Activated naive CD4-positive, alpha-beta T cell treated with anti-CD3 and anti-CD28 coated beads, Interleukin-2, amount 50 U/mL, for 72 hours (primary cell): ENCODE results near the gene ATP5F1D. TPM values are rescaled to one million over a fixed set of nuclear protein-coding genes. Genes with fewer than 3 reads are reported as not detected.
A peak's percentile ranks its signal among the peaks of the same experiment; 100 is the strongest.
"Not testable (repeated sequence)": the region's sequence is repeated elsewhere in the genome, so short reads cannot be mapped to it uniquely, and the experiment has no call there.

Source experiments
- ATAC-seq, 2 donors: fragments of 150-1000 bp; cut with Tn5 transposase; 2 replicates each; pipeline ENCODE4 v1.10.0; 2021; ENCODE audit warnings: mild to moderate bottlenecking in 2 of 2, moderate library complexity in 2 of 2
- DNase-seq, 2 donors: peaks; one replicate each; pipeline ENCODE4 v3.0.0; 2021 to 2022; ENCODE audit warnings: low spot score in 2 of 2
- H3K27ac Mint-ChIP-seq, 2 donors: one replicate each; pipeline ENCODE4 v1.8.0; 2022; ENCODE audit warnings: mild to moderate bottlenecking in 2 of 2, mixed read lengths in 2 of 2
- H3K36me3 Mint-ChIP-seq, 2 donors: one replicate each; pipeline ENCODE4 v1.8.0; 2022; ENCODE audit warnings: mixed read lengths in 2 of 2
- H3K9me3 Mint-ChIP-seq, 2 donors: one replicate each; pipeline ENCODE4 v1.8.0; 2022; ENCODE audit warnings: mixed read lengths in 2 of 2
- total RNA-seq, 2 donors: library from RNA; stranded (reverse); gene quantifications; one replicate each; pipeline ENCODE4 v1.2.3, GENCODE V29; 2022

ATP5F1D gene
- 100 to 1,000 TPM; 114 to 201 TPM for total RNA-seq

DNA sequence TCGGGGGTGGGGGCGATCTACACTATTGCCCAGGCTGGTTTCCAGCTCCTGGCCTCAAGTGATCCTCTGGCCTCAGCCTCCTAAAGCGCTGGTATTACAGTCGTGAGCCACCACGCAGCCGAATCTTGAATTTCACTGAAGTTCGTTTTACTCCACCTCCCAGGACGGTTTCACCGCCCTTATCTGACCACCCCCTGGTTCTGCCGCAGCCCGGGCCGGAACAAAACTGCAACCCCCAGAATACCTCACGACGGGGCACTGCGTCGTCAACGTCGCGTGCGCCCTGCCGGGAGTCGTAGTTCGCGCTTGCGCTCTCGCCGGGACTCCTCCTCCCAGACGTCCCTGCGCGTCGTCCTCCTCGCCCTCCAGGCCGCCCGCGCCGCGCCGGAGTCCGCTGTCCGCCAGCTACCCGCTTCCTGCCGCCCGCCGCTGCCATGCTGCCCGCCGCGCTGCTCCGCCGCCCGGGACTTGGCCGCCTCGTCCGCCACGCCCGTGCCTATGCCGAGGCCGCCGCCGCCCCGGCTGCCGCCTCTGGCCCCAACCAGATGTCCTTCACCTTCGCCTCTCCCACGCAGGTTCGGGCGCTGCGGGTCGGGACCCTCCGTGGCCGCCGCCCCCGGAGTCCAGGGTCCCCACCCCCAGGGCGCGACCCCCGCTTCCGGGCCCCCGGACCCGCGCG, at the start of gene ATP5F1D:
ATP5F1D (plus strand) TSS at position 335 of the 679 bp plus-strand sequence; CDS start at position 435, 100 bp downstream.
- H3K27ac Mint-ChIP-seq, result peak within 1 kb of the TSS; percentile 84 to 88
- ATAC-seq, result peak; percentile 75 to 82
- peaks cover 0 to 12% of the 10 kb centered on the region in 2 donors for H3K36me3 Mint-ChIP-seq
- peak; percentile 90 for DNase-seq
- no peaks in the 10 kb centered on the region for H3K9me3 Mint-ChIP-seq

DNA sequence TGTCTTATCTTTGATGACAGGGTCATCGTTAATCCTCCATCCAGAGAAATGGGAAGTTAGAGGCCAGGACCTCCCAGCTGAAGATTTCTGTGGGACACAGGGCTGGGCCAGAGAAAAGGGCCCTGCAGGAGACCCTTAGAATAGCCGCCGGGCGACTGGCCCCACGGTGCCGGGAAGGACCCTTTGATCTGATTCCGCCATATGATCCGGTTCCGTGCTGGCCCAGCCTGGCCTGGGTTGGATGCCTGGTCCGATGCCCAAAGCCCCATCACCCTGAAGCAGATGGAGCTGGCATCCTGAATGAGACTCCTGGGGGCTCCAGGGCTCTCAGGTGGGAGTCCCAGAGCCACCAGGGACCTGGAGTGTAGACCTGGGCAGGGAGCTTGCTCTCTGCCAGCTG, 42.0 kb upstream of the ATP5F1D start:
- no peak overlapping the region for H3K27ac Mint-ChIP-seq
- no peak for ATAC-seq
- DNase-seq, result no peak
- no peaks in the 10 kb centered on the region for H3K36me3 Mint-ChIP-seq
- H3K9me3 Mint-ChIP-seq, result no peaks in the 10 kb centered on the region

DNA sequence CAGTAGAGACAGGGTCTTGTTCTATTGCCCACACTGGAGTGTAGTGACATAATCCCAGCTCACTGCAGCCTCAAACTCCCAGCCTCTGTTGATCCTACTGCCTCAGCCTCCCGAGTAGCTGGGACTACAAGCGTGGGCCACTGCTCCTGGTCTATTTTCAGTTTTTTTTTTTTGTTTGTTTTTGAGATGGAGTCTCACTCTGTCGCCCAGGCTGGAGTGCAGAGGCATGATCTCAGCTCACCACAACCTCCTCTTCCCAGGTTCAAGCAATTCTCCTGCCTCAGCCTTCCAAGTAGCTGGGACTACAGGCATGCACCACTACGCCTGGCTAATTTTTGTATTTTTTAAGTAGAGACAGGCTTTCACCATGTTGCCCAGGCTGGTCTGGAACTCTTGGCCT, 40.9 kb upstream of the ATP5F1D start:
- DNase-seq, ATAC-seq, H3K36me3 Mint-ChIP-seq, H3K9me3 Mint-ChIP-seq, H3K27ac Mint-ChIP-seq: not testable (repeated sequence)

- peak; percentile 100 for DNase-seq
- peak; percentile 95 for ATAC-seq
- Mint-ChIP-seq H3K9me3 (no peaks in the 10 kb centered on the region), H3K27ac (peak within 1 kb of the TSS; percentile 92 to 97), H3K36me3 (peaks cover 20% of the 10 kb centered on the region in 2 donors)
These were observed 36.1 kb upstream of the ATP5F1D start, which contains the start of gene STK11 for GRCh38 chr19:1205114-1206099. TSS of gene STK11 (plus strand) at chr19:1205778. CDS start at chr19:1206914, 1,136 bp downstream.

DNA sequence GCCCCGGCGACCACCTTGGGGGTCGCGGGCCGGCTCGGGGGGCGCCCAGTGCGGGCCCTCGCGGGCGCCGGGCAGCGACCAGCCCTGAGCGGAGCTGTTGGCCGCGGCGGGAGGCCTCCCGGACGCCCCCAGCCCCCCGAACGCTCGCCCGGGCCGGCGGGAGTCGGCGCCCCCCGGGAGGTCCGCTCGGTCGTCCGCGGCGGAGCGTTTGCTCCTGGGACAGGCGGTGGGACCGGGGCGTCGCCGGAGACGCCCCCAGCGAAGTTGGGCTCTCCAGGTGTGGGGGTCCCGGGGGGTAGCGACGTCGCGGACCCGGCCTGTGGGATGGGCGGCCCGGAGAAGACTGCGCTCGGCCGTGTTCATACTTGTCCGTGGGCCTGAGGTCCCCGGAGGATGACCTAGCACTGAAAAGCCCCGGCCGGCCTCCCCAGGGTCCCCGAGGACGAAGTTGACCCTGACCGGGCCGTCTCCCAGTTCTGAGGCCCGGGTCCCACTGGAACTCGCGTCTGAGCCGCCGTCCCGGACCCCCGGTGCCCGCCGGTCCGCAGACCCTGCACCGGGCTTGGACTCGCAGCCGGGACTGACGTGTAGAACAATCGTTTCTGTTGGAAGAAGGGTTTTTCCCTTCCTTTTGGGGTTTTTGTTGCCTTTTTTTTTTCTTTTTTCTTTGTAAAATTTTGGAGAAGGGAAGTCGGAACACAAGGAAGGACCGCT, 35.2 kb upstream of the ATP5F1D start:
- Mint-ChIP-seq H3K27ac (peak overlapping the region; percentile 92 to 97), H3K36me3 (peaks cover 20% of the 10 kb centered on the region in 2 donors), H3K9me3 (no peaks in the 10 kb centered on the region)
- DNase-seq (no peak), ATAC-seq (no peak)

DNA sequence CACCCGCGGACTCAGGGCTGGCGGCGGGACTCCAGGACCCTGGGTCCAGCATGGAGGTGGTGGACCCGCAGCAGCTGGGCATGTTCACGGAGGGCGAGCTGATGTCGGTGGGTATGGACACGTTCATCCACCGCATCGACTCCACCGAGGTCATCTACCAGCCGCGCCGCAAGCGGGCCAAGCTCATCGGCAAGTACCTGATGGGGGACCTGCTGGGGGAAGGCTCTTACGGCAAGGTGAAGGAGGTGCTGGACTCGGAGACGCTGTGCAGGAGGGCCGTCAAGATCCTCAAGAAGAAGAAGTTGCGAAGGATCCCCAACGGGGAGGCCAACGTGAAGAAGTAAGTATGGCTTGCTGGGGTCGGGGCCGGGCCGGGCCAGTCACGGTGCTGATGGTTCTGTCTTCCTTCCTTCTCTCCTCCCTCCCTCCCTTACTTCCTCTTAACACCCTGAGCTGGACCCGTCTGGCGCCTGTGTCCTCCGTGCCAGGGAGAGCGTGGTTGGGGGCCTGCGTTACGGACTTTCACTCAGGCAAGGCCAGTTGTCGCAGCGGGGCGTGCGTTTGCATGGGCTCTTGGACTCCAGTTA, 34.6 kb upstream of the ATP5F1D start:
- ATAC-seq, result peak in 1 of 2 donors; percentile 13
- DNase-seq, result peak in 1 of 2 donors; percentile 32
- H3K36me3 Mint-ChIP-seq, result peaks cover 23 to 24% of the 10 kb centered on the region in 2 donors
- H3K9me3 Mint-ChIP-seq, result no peaks in the 10 kb centered on the region
- peak overlapping the region; percentile 92 to 97 for H3K27ac Mint-ChIP-seq

- peaks cover 29 to 31% of the 10 kb centered on the region in 2 donors for H3K36me3 Mint-ChIP-seq
- DNase-seq, H3K9me3 Mint-ChIP-seq, ATAC-seq: not testable (repeated sequence)
- H3K27ac Mint-ChIP-seq, result peak overlapping the region in 1 of 2 donors; percentile 9
These were observed 32.7 kb upstream of the ATP5F1D start for GRCh38 chr19:1208830-1209229.

DNA sequence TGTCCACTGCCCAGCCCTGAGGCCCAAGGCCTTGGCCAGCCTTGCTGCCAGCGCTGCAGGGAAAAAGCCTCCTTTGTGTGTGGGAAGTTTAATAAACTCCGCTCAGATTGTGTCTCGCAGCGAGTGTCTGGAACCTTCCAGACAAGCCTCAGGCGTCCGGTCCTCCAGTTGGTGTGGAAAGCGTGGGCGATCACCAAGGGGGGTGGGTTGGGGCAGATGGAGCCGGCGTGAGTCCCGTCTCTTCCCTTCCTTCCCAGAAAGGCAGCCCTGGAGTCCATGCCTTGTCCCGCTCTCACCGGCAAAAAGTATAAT, 31.4 kb upstream of the ATP5F1D start:
- no peaks in the 10 kb centered on the region for H3K9me3 Mint-ChIP-seq
- H3K27ac Mint-ChIP-seq, result peak overlapping the region in 1 of 2 donors; percentile 35
- peaks cover 29 to 32% of the 10 kb centered on the region in 2 donors for H3K36me3 Mint-ChIP-seq
- DNase-seq, result no peak
- no peak for ATAC-seq

DNA sequence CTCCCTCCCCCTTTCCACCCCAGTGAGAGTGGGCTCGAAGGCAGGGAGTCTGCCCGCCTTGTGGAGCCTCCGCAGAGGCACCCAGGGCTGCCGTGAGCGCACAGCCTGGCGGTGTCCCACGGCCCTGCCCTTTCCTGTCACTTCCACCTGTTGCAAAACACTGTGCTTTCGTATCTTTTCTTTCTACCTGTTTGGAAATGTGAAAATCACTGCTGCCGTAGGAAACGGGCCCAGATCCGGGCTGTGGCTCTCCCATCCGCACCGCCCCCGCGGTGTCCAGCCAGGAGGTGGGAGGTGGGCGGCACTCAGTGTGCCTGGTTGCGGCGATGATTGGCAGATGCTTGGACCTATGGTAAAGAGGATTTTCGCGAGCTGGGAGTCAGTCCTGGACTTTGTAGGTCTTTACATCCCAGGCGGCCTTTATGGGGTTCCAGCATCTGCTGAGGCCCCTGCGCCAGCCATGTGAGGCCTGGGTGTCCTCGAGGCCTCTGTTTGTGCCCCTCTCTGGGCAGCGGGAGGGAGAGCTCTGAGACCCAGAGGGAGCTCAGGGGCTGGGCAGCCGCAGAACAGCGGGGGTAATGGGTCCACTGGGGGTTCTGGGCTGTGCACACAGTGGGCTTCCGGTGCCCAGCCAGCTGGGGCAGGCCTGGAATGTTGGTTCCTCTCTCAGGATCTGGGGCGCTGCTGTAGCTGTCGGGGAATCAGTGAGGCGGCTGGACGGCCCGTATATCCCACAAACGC, 29.9 kb upstream of the ATP5F1D start:
- H3K36me3 Mint-ChIP-seq, result peaks cover 26 to 28% of the 10 kb centered on the region in 2 donors

DNA sequence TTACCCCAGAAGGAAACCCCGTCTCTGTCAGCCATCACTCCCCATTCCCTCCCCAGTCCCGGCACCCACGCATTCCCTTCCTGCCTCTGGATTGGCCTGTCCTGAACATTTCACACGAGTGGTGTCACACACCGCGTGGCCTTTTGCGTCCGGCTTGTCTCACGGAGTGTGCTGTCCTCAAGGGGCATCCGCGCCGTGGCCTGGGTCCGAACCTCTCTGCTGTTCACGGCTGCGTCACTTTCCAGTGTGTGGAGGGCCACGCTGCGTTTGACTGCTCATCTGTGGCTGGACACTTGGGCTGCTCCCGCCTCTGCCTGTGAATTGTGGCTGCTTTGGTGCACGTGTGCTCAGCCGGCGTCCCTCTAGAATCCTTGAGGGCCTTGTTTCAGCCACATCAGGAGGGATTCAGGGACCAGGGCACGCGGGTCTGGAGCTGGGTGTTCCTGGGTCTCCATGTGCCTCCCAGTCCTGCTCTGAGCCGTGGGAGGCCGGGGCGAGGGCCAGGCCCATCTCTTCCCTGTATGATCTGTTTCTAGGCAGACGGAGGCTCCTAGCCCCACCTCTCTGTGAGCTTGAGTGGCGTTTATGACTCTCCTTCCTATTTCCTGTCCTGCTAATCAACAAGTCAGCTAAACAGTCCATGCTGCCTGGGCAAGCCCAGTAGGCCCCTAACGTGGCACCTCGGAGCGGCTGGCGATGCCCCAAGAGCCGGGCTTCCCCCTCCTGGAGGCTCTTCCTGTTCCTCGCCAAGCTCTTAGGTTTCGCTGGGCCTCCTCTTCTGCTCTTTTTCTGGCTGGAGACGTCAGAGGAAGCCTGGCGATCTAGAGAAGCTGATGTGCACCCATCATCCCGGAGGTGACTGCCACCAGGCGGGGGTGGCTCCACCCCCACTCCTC, 27.9 kb upstream of the ATP5F1D start:
- peak; percentile 84 to 94 for ATAC-seq
- H3K27ac Mint-ChIP-seq, result peak overlapping the region; percentile 93 to 99

More for the DNA sequence above, 29.9 kb upstream of the ATP5F1D start:
- Mint-ChIP-seq H3K27ac (peak overlapping the region; percentile 32 to 79), H3K9me3 (no peaks in the 10 kb centered on the region)
- no peak for ATAC-seq
- DNase-seq, result no peak

DNA sequence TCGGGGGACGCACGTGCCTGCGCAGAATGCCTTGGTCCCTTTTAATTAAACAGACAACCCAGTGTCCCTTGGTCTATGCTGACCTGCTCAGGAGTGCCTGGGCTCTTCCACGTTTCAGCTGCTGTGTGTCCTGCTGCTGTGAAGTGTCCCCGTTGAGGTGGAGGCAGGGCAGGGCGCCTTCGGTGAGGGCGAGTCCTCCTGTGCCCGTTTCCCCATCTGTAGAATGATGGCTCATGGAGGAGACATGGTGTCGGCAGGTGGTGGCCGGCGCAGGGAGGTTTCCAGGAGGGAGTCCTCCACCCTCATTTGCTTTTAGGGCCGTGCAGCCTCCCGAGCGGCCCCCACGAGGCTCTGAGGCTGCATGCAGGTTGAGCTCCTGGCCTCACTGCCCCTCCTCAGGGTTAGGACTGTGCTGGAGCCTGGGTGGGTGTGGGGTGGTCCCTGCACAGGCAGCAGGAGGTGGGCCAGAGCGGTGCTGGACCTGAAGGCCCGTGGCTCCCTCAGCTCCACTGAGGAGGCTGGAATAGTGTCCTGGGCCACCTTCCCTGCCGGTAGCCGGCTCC, 27.2 kb upstream of the ATP5F1D start:
- Mint-ChIP-seq H3K27ac (peak overlapping the region; percentile 93 to 99), H3K36me3 (peaks cover 10 to 12% of the 10 kb centered on the region in 2 donors), H3K9me3 (no peaks in the 10 kb centered on the region)
- DNase-seq (no peak), ATAC-seq (no peak)

More for the DNA sequence above, 27.9 kb upstream of the ATP5F1D start:
- Mint-ChIP-seq H3K9me3 (no peaks in the 10 kb centered on the region), H3K36me3 (peaks cover 10 to 12% of the 10 kb centered on the region in 2 donors)
- DNase-seq, result peak; percentile 53 to 86

DNA sequence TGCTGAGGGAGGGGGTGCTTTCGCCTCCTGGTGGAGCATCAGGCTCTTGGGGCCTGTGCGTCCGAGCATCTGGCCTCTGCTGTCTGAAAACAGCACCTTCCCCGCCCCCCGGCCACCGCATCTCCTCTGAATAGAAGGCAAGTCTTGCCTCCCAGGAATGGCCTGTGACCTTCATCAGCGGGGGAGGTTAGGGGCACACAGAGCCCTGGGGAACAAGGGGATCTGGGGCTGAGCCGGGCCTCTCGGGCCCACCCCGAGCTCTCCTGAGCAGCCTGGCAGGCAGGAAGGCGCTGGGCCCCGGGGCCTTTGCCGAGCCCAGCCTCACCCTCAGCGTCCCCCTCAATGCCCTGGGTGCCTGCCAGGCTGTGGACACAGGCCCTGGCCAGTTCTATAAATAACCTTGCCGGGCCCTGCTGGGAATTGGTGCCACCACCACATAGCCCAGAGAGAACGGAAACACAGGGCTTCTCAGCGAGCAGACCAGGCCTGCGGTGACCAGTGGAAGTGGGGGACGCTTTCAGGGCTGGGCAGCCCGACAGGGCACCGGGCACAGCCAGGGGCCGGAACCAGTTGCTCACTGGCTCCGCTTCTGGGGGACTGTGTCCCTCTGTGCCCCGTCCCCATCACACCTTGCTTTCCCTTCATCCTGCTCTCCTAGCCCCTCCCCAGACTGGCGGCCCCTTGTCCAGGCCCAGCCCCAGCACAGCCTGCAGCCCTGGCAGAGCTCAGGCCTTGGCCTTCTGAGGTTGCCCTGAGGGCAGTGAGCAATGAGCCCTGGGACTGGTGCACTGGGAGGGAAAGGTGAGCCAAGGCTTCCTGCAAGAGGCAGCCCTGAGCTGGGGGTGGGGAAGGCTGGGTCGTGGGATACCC, 26.5 kb upstream of the ATP5F1D start:
- H3K27ac Mint-ChIP-seq, result no peak overlapping the region
- H3K9me3 Mint-ChIP-seq, result no peaks in the 10 kb centered on the region
- DNase-seq (no peak), ATAC-seq (no peak)
- peaks cover 10 to 12% of the 10 kb centered on the region in 2 donors for H3K36me3 Mint-ChIP-seq

DNA sequence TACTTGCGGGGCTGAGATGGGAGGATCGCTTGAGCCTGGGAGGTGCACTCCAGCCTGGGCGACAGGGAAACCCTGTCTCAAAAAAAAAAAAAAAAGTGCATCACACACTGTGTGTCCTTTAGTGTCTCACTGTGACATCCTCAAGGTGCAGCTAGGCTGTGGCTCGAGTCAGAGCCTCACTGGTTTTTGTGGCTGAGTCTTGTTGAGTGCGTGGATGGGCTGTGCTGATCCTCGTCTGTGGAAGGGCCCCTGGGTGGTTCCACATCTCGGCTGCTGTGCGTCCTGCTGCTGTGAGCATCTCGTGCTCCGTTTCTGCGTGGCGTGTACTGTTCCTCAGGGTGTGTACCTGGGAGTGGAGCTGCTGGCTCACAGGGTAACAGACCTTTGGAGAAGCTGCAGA, 24.8 kb upstream of the ATP5F1D start:
- Mint-ChIP-seq H3K36me3 (peaks cover 6 to 9% of the 10 kb centered on the region in 2 donors), H3K9me3 (no peaks in the 10 kb centered on the region), H3K27ac (peak overlapping the region in 1 of 2 donors; percentile 53)
- no peak for ATAC-seq
- DNase-seq, result no peak

GRCh38 chr19:1217366-1217765, 24.2 kb upstream of the ATP5F1D start:
- H3K36me3 Mint-ChIP-seq, result peaks cover 6 to 8% of the 10 kb centered on the region in 2 donors
- H3K27ac Mint-ChIP-seq, result peak overlapping the region in 1 of 2 donors; percentile 65
- no peaks in the 10 kb centered on the region for H3K9me3 Mint-ChIP-seq
- DNase-seq, result no peak
- ATAC-seq, result no peak
